Activated T-cell treated with anti-CD3 and anti-CD28 coated beads, Interleukin-2, amount 50 U/mL, for 48 hours (primary cell): ENCODE measurements around the gene DUT.
"Not testable (repeated sequence)": the region's sequence is repeated elsewhere in the genome, so short reads cannot be mapped to it uniquely, and the experiment has no call there.

Experiments
- DNase-seq, 2 experiments: peaks; one replicate each; pipeline ENCODE4 v3.0.0-alpha.2; 2020

Gene DUT

DNA sequence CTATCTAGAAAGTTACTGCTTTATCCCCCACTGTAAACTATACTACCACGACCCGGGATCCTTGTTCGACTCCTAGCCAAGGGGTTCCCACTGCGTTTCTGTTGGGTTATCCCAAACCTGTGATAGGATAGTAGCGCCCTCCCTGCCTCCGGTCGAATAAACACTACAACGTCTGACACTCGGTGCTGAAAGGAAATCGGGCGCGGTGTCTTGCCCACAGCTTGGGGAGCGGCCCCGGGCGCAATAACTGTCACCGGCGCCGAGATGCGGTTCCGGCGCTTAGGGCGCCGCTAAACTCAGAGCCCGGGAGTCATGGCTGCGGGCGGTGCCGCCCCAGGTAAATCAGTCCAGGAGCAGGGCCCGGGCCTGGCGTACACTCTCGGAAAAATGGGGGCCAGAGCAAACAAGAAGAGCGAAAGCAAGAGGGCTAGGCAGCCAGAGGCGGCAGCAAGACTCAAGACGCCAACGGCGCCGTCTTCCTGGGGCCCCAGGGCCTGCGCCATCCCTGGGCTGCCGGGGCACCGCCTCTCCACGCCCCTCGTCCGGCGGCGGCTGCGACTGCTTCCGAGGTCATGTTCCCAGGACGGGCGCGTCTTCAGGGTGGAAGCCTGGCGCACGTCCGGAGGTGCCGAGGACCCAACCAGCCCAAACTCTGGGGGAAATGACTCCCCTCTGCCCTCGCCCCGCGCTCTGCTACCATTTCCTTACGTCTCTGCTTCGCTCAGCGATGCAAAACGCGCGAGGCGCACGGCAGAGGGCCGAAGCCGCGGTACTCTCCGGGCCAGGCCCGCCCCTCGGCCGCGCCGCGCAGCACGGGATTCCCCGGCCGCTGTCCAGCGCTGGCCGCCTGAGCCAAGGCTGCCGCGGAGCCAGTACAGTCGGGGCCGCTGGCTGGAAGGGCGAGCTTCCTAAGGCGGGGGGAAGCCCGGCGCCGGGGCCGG lies at the start of gene DUT:
DUT (plus strand) TSS at position 575 of the 941 bp plus-strand sequence; CDS start at position 662, 87 bp downstream.
- peak; percentile 86 to 89 for DNase-seq

DNA sequence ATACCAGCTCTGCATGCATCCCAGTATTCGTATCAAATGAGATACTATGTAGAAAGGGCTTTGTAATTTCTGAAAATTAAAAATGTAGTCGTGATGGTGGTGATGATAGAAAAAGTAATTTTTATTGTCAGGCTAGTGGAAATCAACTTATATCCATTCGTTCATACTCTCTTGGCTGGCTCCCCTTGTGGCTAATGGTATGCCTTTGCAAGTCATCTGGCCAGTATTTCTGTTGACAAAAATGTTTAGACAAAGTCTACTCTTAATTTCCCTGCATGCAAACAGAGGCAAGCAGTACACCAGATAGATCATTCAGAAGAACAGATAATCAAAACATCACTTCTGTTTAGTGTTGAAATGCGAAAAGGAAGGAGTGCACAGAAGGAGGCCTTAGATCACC lies 49.6 kb upstream of the DUT start:
- no peak for DNase-seq

DNA sequence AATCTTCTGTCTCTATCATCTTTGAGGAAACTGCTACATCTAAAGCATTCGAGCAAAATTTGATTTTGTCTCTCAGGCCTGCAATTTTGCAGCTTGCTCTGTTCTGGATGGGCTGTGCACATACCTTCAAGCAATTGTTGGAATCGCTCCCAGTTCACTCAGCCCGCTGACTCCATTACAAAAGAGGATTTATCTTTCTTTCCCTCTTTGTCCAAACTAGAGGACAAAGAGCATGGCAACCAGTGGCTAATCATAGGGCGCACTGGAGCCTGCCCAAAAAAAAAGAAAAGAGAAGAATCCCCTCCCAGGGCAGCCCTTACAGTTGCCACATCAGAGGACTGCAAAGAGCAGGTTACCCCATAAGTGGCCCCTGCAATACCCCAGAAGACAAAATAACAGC lies 49.0 kb upstream of the DUT start:
- DNase-seq: no peak

DNA sequence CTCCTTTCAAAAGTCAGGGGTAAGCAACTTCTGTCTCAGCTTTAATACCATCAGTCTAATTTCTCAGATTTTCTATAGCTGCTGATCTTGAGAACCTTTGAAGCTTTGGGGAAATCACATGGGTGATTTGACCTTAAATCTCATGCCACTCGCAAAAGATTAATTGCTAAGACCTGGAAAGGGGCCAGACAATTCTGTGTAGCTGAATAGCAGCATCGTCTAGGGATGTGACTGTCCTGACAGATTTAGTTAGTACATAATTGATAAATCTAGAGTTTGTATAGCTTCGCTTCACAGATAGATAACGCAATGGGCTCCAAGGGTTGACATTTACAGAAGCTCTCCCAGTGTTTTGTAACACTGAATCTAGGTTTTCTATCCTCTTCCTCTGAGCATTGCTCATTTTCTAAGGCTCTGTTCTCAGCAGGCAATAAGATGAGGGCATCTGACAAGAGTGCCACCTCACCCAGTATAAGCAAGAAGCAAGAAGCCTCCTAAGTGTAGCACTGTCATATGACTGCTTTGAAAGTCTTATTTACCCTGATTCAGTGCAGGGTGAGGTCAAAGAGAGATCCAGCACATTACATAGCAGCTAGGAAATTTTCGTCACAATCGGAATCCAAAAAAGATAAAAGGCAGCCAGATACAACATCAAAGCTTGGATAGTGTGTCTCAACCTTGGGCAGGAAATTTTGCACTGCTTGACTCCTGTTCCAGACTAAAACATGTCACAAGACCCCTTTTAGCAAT lies 47.7 kb upstream of the DUT start:
- no peak for DNase-seq

DNA sequence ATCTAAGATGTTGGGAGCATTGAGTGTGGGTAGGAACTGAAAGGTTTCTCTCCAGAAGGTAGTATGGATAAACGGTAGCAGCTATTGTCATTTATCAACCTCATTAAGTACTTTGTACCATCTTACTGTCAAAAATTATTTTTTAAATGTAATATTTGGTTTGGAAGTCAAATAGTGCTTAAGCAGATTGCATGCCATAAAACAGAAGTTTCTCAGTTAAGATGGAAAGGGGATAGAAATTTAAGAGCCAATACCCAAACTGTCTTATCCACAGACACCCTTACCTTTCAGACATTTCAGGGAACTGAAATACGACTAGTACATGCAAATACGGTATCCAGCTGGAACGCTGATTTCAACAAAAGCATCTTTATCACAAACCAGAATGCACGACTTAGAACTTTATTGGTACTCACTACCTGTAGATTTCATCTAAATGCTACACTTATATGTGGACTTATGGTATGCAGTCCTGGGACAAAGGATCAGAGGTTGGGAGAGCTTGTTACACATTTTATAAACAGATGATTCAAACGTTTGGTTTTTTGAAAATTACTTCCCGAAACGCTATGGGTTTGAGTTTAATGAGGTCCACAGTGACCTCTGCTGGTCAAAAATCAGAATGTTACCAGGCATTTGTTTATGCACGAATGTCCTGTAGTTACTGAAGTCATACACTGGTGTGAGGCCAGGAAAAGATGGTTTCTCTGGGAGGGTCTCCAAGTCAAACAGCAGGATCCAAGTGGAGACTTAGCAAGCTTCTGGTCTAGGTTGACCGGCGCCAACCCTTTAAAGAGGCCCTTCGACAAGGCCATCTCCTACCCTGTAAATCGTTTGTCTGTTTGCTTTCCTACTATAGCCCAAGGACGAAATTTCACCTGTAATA lies 45.7 kb upstream of the DUT start:
- peak; percentile 22 to 42 for DNase-seq

DNA sequence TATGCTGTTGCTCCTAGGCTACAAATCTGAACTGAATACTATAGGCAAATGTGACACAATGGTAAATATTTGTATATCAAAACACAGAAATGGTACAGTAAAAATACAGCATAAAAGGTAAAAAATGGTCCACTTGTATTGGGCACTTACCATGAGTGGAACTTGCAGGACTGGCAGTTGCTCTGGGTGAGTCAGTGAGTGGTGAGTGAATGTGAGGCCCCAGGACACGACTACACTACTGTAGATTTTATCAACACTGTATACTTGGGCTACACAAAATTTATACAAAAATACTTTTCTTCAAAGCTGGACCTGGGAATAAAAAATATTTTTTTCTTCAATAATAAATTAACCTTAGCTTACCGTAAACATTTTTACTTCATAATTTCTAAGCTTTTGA lies 41.6 kb upstream of the DUT start:
- no peak for DNase-seq

DNA sequence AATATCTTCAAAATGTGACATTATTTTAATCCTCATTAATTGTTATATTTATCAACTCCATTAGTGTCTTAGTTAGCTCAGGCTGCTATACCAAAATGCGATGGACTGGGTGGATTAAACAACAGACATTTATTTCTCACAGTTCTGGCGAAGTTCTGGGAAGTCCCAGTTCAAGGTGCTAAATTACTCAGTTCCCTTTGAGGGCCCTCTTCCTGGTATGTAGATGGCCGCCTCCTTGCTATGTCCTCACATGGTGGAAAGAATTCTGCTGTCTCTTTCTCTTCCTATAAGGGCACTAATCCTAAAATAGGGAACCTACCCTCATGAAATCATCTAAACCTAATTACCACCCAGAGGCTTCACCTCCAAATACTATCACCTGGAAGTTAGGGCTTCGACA lies 38.8 kb upstream of the DUT start:
- no peak for DNase-seq

DNA sequence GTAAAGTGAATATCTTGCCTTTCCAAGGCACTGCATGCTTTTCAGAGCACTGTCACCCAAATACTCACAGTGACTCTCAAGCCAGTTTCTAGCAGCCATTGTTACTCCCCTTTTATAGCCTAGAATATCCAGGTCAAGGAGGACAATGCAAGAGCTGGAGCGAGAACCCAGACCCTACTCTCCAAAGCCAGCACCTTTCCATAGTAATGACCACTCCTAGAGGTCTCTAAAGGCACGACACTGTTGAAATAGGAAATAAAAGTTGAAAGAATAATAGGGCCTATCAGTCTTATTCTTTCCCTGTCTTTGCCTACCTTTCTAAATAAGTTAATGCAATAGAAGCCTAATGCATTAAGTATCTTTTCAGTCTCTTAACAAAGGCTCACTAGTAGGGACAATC lies 33.6 kb upstream of the DUT start:
- DNase-seq: no peak

DNA sequence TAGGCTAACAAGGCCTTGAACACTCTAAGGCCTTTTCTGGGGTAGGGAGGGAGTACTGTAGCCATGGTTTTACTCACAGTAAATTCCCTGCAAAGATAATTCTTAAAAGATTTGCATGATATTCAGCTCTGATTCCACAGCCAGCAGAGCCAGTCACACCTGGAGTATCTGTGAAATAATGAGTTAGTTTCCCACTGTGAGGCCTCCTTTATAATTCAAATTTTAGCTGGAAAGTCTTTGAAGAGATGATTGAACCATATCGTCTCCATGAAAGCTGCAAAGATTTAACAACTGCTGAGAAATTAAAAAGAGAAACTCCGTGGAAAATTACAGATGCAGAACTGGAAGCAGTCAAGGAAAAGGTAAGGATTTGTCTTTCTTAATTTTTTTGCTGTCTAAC lies 32.3 kb upstream of the DUT start:
- no peak for DNase-seq

DNA sequence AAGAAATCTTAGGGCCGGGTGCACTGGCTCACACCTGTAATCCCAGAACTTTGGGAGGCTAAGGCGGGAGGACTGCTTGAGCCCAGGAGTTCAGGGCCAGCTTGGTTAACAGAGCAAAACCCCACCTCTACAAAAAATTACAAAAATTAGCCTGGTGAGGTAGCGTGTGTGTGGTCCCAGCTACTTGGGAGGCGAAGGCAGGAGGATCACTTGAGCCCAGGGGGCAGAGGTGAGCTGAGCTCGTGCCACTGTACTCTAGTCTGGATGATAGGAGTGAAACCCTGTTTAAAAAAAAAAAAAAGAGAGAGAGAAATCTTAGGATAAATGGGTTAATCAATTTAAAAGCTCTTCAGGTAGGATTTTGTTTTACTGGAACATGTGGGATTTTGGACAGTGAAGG lies 31.2 kb upstream of the DUT start:
- no peak for DNase-seq

DNA sequence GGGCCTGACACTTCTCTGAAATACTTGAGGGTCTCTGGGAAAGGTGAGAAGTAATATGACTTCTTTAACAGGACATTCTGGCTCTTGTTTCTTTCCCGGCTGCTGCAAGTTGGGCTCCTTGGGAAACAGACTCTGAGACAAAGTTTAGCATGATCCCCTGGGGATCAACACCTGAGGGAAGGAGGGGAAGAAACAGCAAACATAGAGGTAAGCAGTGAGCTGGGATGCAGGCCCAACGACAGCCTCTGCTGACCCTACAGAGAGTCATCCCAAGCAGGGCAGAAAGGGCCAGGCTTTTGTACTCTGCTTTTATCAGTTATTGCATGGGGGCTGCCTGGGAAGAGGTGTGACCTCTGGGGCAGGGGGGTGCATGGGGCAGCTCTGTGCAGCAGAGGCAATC lies 26.8 kb upstream of the DUT start:
- DNase-seq: no peak

DNA sequence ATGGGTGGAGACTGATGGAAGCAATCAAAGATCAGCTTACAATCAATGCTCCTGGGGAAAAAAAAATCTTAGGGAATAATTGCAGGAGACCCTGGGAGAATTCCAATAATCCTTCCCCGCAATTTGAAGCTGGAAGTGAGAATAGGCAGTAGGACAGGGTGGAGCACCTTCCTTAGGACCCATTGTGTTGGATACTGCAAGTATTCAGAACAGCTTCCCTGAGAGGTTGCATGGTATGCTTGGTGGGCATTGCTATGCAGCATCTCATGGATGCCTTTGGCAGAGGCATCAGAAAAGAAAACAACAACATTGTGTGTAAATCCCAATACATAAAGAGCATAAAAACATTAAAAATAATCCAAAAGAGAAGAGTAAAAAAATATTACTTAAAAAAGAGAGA lies 24.6 kb upstream of the DUT start:
- DNase-seq: no peak

DNA sequence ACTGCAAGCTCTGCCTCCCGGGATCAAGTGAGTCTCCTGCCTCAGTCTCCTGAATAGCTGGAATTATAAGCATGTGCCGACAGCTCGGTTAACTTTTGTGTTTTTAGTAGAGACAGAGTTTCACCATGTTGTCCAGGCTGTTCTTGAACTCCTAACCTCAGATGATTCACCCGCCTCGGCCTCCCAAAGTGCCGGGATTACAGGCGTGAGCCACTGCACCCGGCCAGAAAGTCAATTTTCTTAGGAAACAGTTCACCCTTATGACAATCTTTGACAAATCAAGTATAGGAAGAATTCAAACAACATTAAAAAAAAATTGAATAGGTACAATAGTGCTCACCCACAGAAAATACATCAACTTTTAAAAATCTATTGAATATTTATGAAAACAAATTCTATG lies 23.6 kb upstream of the DUT start:
- DNase-seq: no peak

DNA sequence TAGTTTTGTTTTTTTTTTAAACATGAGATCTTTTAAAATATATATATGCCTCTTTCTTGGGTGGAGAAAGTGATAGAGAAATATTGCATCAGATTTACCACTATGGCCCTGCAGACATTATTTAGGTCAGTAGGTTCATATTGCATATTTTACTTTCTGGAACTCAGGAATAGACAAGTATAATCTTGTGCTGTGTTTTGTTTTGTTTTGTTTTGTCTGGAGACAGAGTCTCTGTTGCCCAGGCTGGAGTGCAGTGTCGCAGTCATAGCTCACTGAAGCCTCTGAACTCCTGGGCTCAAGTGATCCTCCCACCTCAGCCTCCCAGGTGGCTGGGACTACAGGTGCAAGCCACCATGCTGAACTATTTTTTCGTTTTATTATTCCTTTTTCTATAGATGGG lies 21.5 kb upstream of the DUT start:
- DNase-seq: no peak

DNA sequence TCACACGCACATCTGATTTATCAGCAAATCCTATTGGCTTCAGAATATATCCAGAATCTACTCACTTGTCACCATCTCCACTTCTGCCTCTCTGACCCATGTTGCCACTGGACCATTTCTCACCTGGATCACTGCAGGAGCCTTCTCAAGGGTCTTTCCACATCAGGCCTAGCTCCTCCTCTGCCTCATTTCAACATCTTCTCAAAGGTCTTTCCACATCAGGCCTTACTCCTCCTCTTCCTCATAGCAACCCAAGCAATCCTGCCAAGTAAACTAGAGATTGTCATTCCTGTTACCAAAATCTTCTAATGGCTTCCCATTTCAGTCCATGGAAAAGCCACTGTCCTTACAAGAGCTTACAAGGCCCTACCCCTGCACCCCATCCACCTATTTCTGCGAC lies 18.0 kb upstream of the DUT start:
- DNase-seq: no peak

DNA sequence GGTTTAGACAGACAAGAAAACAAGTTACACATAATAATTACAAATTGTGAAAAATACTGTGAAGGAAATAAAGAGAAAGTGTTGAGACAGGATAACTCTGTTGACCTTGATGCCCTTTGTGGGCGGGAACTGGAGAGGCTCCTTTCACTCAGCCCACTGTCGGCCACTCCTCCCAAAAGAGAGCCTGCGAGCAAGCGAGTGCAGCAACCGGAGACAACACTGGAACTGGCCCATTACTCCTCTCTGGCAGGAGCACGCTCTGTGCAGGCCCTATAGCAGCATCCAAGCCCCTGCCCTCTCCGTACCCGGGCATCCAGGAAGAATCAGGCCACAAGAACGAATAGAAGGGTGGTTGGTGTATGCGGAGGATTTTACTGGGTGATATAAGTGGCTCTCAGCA lies 16.2 kb upstream of the DUT start:
- DNase-seq: no peak

DNA sequence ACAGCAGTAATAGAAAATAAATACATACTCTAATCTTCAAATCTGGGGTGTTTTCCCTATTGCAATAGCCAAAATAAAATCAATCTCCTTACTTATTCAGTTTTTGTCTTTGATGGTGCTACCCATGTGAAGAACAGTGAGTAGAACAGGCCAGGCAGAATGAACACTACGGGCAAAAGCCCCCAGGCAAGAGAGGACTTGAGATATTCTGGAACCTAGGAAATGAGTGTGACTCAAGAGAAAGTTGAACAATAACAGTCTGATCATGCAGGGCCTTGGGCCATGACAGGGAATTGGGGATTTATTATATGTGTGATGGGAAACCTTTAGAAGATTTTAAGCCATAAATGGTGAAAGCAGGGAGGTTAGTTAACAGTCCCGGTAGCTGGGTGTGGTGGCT lies 14.0 kb upstream of the DUT start:
- DNase-seq: no peak

DNA sequence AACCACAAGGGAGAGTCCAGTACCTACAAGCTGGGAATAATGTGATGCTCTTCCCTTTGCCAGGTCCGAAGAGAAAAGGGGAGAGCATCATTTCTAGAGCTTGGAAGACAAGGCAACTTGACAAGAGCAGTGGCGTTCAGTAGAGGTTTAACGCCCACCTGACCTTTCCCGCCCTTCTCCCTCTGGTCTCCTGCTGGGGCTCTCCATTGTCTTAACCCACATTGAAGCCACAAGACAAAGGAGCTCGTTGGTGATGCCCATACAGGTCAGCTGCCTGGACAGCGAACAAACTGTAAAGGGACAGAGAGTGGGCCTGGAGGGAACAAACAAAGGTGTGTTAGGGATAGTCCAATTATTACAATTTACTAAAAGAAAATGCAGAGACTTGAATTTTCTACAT lies 13.1 kb upstream of the DUT start:
- DNase-seq: no peak

DNA sequence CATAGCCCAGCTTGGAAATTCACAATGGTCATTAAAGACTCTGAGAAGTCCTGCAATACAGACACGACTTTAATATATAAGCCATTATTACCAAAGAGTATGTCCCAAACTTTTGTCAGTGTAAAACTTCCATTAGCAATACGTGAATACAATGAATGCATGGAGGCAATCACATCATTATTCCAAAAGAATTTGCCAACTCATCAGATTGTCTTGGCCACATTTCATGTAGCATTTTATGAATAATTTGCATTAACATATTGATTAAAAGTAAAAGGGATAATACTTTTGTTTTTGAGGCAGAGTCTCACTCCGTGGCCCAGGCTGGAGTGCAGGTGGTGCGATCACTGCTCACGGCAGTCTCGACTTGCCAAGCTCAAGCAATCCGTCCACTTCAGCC lies 7.9 kb upstream of the DUT start:
- no peak for DNase-seq

DNA sequence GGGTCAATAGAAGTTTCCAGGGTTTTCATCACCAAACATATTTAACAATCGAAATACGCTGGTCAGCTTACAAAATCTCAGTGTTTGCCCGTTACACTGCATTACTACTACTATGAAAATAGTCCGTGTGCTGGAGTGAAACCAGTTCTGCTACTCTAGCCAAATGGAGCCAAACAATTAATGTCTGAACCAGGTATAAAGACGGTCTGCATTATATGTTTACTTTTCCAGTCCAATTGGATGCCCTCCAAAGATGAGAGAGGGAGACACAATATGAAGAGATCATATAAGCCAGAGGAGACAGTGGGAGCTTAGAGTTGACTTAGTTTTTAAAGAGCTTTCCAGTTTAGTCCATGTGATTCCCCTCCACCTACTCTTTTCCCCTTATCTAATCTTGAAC lies 6.3 kb upstream of the DUT start:
- no peak for DNase-seq

DNA sequence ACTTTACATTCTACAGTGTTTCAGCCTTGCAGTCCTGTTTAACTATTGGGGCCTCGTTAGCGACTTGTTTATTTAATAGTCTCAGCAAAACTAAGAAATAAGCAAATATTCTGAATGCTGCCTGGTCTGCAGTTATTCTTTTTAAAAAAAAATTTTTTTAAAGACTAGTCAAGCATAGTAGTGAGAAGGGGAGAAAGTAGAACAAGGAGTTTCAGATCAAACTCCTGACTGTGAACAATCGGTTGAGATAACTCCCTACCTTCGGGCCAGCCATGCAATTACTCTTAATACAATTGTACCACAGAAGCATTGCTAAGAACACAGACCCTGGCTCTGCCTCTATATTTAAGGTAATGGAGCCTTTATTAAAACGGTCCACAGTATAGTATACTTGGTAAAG lies 5.8 kb upstream of the DUT start:
- DNase-seq: no peak

DNA sequence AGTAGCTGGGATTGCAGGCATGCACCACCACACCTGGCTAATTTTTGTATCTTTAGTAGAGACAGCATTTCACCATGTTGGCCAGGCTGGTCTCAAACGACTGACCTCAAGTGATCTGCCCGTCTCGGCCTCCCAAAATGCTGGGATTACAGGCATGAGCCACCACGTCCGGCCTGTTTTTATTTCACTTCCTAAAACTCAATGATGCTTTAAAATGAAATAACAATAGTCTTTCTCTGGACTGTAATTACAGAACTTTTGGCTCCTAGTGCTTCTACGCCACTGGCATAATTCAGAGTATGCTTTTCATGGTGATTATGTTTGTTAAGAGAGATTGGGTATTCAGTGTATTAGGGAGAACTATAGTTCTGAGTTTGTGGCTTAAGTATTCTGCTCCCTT lies 5.0 kb upstream of the DUT start:
- DNase-seq: not testable (repeated sequence)

DNA sequence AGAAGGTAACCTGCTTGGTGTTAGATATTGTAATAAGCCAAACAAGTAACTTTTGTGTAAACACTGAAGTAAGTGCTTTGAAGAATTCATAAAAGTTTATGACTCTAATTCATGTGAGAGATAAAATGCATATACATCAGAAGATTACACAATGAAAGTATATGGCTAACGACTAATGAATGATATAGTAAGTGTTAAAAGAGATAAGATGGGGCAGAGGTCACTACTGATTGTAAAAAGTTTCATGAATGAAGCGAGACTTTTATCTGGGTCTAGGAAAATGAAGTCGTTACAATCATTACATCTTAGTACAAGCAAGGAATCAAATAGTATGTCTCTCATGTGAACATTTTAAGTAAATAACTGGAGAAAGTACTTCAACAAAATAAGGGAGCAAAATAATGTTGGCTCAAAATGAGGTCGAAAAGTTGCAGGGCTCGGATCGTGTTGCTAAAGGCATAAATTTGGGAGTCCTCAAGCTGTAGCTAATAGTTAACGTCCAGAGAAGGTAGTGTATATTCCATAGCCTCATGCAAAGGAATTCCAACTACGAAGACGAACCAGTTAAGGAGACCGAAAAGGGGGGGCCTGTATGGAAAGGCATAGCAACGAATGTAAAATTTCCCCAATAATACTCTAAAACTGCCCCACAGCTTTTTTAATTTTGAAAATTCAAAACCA lies 984 bp upstream of the DUT start:
- DNase-seq: no peak
